NCI-H2029 (cell line): ENCODE results near the gene TASP1.

Experiments used
- DNase-seq: peaks from one replicate; lab custom pipeline; 2025; lab: John Stamatoyannopoulos, UW

Gene TASP1

DNA sequence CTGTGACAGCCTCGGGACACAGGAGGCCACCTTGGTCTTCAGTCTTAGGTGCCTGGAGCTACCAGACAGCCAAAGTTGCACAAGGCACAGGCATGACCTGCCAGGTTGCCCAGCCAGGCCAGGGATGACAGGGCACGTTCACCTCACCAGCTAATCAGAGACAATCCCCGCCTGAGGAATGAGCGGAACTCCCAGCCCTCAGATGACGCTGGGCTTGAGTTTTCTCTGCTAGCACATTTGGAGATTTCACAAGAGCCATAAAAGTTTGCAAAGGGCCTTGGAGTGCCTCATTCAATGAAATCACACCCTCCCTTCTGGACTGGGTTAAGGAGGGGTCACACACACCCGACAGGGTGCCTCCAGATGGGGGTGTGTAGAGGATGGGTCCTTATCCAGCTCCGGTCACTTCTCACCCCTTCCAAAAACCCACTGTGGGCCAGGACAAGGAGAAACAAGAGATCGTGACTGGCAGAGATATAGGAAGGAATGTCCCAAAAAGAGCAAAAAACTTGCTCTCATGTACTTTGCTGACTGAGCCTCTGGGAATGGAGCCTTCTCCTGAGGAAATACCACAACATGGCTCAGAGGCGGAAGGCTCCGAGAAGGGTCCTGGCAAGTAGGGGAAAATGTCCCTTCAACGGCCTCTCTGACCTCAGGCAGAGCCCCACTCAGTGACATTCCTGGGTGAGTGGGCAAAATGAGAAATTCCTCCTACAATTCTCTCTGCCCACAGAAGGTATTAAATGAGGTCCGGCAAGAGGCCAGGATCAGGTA, 296.1 kb downstream of the TASP1 start:
- no peak for DNase-seq

DNA sequence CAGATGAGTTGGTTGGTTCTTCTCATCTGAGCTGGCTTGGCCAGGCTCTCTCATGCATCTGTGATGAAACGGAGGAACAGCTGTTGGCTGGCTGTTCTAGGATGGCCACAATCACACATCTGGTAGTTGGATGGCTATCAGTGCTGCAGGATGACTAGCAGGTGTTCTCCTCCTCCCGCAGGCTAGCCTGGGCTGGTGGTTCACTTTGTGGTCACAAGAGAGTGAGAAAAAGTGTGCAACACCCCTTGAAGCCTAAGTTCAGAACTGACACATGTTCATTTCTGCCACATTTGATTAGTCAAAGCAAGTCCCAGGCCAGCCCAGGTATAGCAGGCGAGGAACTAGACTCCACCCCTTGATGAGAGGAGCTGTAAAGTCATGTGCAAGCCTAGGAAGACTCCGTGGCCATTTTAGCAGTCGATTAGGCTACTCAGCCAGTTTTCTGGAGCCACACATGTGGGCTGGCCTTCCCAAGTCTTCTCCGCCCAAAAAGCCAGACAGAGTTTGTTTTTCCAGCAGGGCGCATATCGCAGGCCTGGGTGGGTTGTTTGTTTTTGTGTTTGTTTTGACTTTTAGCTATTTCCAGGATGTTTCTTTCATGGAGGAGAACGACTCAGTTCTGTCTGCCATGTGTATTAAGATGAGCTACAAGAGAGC, 296.9 kb downstream of the TASP1 start:
- no peak for DNase-seq

DNA sequence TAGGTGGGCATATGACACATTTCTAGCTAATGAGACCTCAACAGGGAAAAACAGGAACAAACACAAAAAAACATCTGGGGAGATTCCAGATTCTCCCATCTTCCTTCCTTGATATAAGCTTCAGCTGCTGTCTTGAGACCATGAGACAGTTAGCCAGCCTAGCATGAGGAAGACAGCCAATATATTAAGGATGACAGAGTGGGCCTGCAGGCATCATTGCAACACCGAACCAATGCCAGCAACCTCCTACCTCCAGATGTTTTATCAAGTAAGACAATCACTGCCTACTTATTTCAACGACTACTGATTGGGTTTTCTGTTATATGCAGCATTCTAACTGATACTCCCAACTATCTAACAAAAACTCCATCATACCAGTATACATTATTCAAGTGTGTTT, 298.6 kb downstream of the TASP1 start:
- DNase-seq = no peak
